ENCODE measurements around the gene MBNL2. TPM values are rescaled to one million over a fixed set of nuclear protein-coding genes. Genes with fewer than 3 reads are reported as not detected.

The MBNL2 gene
- polyA plus RNA-seq, 1 experiment, result 27.4 TPM

DNA sequence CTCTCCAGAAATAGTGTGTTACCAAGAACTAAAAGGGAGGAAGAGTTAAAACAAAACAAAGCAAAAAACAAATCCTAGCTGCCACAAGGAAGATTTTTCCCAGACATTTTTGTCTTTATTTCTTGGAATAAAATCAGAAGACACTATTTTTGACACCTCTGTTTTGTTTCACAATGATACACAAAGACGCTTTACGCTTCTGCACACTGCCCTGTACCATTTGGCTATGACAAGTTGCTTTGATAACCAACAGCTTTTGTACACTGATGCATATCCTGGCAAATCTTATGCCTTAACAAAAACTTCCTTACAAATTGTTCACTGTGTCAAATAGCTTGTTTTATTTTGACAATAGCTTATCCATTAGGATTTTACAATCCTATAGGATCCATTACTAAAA, 108.3 kb downstream of the MBNL2 start:
- Histone ChIP-seq H3K4me3 (ENCODE audit: low read depth, low read length) (no peak overlapping the region), H3K36me3 (ENCODE audit: control insufficient read depth, insufficient read depth, low read length) (no peaks in the 10 kb centered on the region), H3K27me3 (ENCODE audit: control insufficient read depth, insufficient read depth, low read length) (no peaks in the 10 kb centered on the region)
- ChIA-PET CTCF (no interaction called here), POLR2A (no interaction called here)
- TF ChIP-seq, protein P1, sequence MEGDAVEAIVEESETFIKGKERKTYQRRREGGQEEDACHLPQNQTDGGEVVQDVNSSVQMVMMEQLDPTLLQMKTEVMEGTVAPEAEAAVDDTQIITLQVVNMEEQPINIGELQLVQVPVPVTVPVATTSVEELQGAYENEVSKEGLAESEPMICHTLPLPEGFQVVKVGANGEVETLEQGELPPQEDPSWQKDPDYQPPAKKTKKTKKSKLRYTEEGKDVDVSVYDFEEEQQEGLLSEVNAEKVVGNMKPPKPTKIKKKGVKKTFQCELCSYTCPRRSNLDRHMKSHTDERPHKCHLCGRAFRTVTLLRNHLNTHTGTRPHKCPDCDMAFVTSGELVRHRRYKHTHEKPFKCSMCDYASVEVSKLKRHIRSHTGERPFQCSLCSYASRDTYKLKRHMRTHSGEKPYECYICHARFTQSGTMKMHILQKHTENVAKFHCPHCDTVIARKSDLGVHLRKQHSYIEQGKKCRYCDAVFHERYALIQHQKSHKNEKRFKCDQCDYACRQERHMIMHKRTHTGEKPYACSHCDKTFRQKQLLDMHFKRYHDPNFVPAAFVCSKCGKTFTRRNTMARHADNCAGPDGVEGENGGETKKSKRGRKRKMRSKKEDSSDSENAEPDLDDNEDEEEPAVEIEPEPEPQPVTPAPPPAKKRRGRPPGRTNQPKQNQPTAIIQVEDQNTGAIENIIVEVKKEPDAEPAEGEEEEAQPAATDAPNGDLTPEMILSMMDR (IDR thresholded peaks at IDR 0.05; ENCODE audit: insufficient read depth, low read depth, low read length), result no peak
- DNase-seq (ENCODE audit: low read depth), result no peak

DNA sequence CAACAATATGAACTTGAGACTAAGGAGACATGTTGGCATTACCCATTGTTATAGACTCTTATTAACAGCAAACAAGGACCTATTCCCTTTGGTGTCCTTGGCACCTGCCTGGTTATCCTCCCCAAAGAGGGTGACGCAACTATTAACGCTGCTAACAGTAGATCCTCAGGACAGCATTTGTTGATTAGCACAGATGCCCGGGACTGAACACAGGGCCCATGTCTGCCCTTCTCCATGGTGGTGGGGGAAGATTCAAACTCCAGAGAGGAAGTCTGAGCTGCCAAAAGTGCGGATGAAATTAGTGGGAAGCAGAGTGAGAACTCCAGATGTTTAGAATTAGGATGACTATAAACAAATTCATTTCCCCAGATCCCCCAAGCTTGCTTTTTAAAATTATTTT, 110.6 kb downstream of the MBNL2 start:
- H3K27me3 ChIP-seq (ENCODE audit: control insufficient read depth, insufficient read depth, low read length), result no peaks in the 10 kb centered on the region
- no peak overlapping the region for H3K4me3 ChIP-seq (ENCODE audit: low read depth, low read length)
- TF ChIP-seq, protein P1 (IDR thresholded peaks at IDR 0.05; ENCODE audit: insufficient read depth, low read depth, low read length), result no peak
- H3K36me3 ChIP-seq (ENCODE audit: control insufficient read depth, insufficient read depth, low read length), result peaks cover 2% of the 10 kb centered on the region; the same call in 1 of the 2 replicates
- CTCF ChIA-PET, result interaction anchor here (1.2 to 2.1 kb wide), 4 partner anchors 26 to 120 kb away, joined by 3 to 5 read pairs (median 4); no protein-coding TSS in a partner anchor
- no peak for DNase-seq (ENCODE audit: low read depth)
- POLR2A ChIA-PET, result interaction anchor here (0.6 kb wide), 1 partner anchor 1664 kb away, joined by 3 read pairs; no protein-coding TSS in a partner anchor

GRCh38 chr13:97333983-97334382, 111.8 kb downstream of the MBNL2 start:
- DNase-seq (ENCODE audit: low read depth), result no peak
- no peak overlapping the region for H3K4me3 ChIP-seq (ENCODE audit: low read depth, low read length)
- CTCF ChIA-PET, result interaction anchor here (0.8 to 1.6 kb wide), 3 partner anchors 11 to 110 kb away, joined by 3 to 4 read pairs (median 3); no protein-coding TSS in a partner anchor

GRCh38 chr13:97334690-97335089, 112.6 kb downstream of the MBNL2 start:
- TF ChIP-seq, protein P1 (IDR thresholded peaks at IDR 0.05; ENCODE audit: insufficient read depth, low read depth, low read length), result no peak
- peaks cover 2% of the 10 kb centered on the region for H3K36me3 ChIP-seq (ENCODE audit: control insufficient read depth, insufficient read depth, low read length)
- ChIA-PET POLR2A (no interaction called here), CTCF (interaction anchor here (1.0 kb wide), 1 partner anchor 10 kb away, joined by 4 read pairs; no protein-coding TSS in a partner anchor)
- no peaks in the 10 kb centered on the region for H3K27me3 ChIP-seq (ENCODE audit: control insufficient read depth, insufficient read depth, low read length)
- no peak overlapping the region for H3K4me3 ChIP-seq (ENCODE audit: low read depth, low read length)
- no peak for DNase-seq (ENCODE audit: low read depth)

More at GRCh38 chr13:97333983-97334382, 111.8 kb downstream of the MBNL2 start:
- POLR2A ChIA-PET, result no interaction called here
- TF ChIP-seq, protein P1 (IDR thresholded peaks at IDR 0.05; ENCODE audit: insufficient read depth, low read depth, low read length), result no peak
- Histone ChIP-seq H3K36me3 (ENCODE audit: control insufficient read depth, insufficient read depth, low read length) (peaks cover 2% of the 10 kb centered on the region), H3K27me3 (ENCODE audit: control insufficient read depth, insufficient read depth, low read length) (no peaks in the 10 kb centered on the region)

- Histone ChIP-seq H3K36me3 (ENCODE audit: control insufficient read depth, insufficient read depth, low read length) (peaks cover 2% of the 10 kb centered on the region), H3K27me3 (ENCODE audit: control insufficient read depth, insufficient read depth, low read length) (no peaks in the 10 kb centered on the region), H3K4me3 (ENCODE audit: low read depth, low read length) (no peak overlapping the region)
- DNase-seq (ENCODE audit: low read depth), result no peak
- TF ChIP-seq, protein P1 (IDR thresholded peaks at IDR 0.05; ENCODE audit: insufficient read depth, low read depth, low read length), result no peak
- ChIA-PET CTCF (interaction anchor here (1.0 kb wide), 1 partner anchor 9 kb away, joined by 4 read pairs; no protein-coding TSS in a partner anchor), POLR2A (interaction anchor here (0.6 kb wide), 1 partner anchor 26 kb away, joined by 7 read pairs; no protein-coding TSS in a partner anchor)
Measured at GRCh38 chr13:97335488-97336134, 113.5 kb downstream of the MBNL2 start.
